Activated T-cell treated with anti-CD3 and anti-CD28 coated beads for 24 hours (primary cell): ENCODE data around the gene TGM2.

Experiments used
- DNase-seq: peaks from one replicate; pipeline ENCODE4 v3.0.0-alpha.2; 2020; ENCODE audit warnings: low read depth

TGM2 gene

GRCh38 chr20:38143646-38144554, 21.2 kb downstream of the TGM2 start:
- no peak for DNase-seq

- no peak for DNase-seq
These were observed 21.8 kb downstream of the TGM2 start for GRCh38 chr20:38143238-38143645.

- no peak for DNase-seq
These were observed 23.1 kb downstream of the TGM2 start for GRCh38 chr20:38141889-38142494.

GRCh38 chr20:38141204-38141888, 23.7 kb downstream of the TGM2 start:
- no peak for DNase-seq

GRCh38 chr20:38139977-38140753, 24.9 kb downstream of the TGM2 start:
- no peak for DNase-seq

GRCh38 chr20:38139156-38139912, 25.7 kb downstream of the TGM2 start:
- DNase-seq = no peak

GRCh38 chr20:38138086-38138778, 26.8 kb downstream of the TGM2 start:
- no peak for DNase-seq

GRCh38 chr20:38137441-38138037, 27.5 kb downstream of the TGM2 start:
- DNase-seq = no peak

GRCh38 chr20:38136421-38137245, 28.4 kb downstream of the TGM2 start:
- no peak for DNase-seq

GRCh38 chr20:38135651-38136420, 29.2 kb downstream of the TGM2 start:
- no peak for DNase-seq

GRCh38 chr20:38135271-38135650, 29.8 kb downstream of the TGM2 start:
- no peak for DNase-seq

- no peak for DNase-seq
These were observed 30.4 kb downstream of the TGM2 start for GRCh38 chr20:38134427-38135270.

- no peak for DNase-seq
These were observed 31.2 kb downstream of the TGM2 start for GRCh38 chr20:38133680-38134426.

- no peak for DNase-seq
These were observed 32.1 kb downstream of the TGM2 start for GRCh38 chr20:38132910-38133501.

- no peak for DNase-seq
These were observed 32.7 kb downstream of the TGM2 start for GRCh38 chr20:38132156-38132909.

GRCh38 chr20:38131588-38132121, 33.4 kb downstream of the TGM2 start:
- no peak for DNase-seq
